ENCODE measurements around the gene NDST1.

DNA sequence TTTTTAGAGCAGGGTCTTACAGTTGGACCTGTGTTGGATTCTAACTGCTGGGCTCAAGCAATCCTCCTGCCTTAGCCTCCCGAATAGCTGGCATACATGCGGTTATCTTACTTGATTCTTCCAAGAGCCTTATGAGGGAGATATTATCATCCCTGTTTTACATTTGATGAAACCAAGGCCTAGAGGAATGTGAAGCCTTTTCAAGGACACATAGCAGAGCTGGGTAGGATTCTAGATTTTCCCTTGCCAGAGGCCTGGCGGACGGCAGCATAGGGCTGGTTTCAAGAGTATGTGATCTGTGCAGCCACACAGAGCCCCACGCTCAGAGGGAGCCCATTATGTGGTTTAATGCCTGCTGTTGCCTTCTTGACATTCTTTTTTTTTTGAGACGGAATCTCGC is 24.2 kb downstream of the NDST1 start:
- TF ChIP-seq CTCF (IDR thresholded peaks at IDR 0.05) (no peak), POLR2A (IDR thresholded peaks at IDR 0.05) (no peak)
